HG02938 (cell line): Measurements from ENCODE around the gene ZNF106.

ENCODE experiments used
- ATAC-seq: cut with Tn5 transposase; IDR thresholded peaks from one replicate; pipeline ENCODE4 v1.9.1; 2021; ENCODE audit warnings: mild to moderate bottlenecking, moderate library complexity; ENCODE audit not compliant: unreplicated experiment

ZNF106 gene

DNA sequence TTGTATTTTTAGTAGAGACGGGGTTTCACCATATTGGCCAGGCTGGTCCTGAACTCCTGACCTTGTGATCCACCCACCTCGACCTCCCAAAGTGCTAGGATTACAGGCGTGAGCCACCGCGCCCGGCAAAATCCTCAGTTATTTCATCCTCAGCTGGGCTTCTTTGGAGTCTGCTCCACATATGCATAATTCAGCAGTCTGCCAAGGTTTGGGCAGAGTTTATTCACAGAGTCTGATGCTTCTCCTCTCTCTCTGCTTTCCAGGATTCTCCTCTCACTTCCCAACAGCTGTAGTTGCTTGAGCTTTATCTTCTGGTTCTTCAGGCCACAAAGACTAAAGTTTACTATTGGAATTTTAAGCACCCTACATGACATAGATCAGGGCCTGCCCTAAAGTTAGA, 8.2 kb downstream of the ZNF106 start:
- ATAC-seq, result no peak

DNA sequence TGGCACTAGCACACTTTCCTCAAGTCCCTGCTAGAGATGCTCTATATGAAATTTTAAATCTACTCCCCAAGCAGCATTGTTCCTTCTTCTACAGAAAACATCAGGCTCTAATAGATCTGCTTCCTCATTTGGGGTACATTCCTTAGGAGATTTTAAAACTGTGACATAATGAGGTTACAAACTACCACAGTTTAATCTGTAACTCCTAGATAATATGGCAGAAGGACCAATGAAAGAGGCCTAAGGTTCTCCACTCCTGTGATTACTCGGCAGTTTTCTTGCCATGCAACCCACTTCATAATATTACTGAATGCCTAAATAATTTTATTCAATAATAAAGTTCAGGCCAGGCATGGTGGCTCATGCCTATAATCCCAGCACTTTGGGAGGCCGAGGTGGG, 16.1 kb downstream of the ZNF106 start:
- no peak for ATAC-seq

DNA sequence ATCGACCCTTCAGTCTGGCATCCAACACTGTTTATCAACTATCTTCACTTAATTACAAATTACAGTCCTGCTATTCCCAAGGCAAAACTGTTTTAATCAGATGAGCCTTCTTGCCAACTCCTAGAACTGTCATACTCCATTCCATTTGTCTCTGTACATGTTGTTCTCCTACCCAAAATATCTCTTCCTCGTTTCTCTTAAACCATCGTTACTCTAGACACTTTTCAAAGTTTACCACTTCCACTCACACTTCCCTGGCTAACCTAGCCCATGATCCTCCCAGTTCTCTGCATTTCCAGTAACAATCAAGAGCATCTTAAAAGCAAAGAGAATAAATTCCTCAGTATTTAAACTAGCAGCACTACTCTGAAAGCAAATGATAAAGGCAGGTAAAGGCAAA, 19.9 kb downstream of the ZNF106 start:
- ATAC-seq, result no peak

DNA sequence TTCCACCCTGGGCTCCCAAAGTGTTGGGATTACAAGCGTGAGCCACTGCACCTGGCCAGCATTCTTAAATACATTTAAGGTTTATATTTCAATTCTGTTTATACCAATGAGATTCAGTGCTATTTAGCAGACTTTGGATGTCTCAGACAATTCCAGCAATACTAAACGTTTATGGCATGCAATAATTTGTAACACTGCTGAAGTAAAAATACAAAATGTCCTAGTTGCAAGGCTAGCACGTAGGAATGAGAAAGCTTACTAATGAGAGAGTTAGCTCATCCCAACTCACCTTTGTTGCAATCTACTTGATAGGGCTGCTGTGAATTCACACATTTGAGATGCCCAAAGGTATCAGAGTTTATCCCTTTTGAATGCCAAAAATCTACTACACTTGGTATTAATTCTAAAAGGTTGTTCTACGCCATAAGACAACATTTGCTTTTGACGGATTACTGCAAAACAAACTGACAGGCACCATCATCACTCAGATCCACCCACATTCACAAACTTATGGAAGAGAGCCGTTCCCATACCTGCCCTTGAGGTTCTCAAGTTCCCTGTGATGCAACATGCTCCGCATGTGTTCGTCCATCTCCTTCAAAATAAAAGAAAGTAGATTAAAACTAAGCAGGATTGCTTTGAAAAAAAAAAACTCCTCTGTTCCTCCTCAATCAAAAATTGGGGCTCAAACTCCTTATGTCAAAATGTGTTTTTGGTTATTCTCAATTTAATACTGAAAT, 25.3 kb downstream of the ZNF106 start:
- ATAC-seq, result no peak

DNA sequence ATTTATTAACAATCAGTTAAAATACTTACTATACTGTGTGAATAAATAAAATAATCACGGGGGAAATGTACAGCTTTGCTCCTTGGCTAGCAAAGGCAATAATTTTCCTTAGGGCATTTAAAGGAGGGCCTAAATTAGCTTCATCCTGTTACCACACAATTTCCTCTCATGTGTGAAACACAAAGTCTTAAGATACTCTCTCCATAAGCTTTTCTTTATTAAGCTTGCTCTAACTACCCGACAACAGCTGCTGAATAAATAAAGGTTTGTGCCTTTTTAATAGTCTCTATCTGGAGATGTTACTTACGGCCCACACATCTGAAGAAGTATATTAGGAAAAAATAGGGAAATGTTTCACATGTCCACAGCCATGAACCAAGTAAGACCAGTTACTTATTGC, 29.7 kb downstream of the ZNF106 start:
- no peak for ATAC-seq

DNA sequence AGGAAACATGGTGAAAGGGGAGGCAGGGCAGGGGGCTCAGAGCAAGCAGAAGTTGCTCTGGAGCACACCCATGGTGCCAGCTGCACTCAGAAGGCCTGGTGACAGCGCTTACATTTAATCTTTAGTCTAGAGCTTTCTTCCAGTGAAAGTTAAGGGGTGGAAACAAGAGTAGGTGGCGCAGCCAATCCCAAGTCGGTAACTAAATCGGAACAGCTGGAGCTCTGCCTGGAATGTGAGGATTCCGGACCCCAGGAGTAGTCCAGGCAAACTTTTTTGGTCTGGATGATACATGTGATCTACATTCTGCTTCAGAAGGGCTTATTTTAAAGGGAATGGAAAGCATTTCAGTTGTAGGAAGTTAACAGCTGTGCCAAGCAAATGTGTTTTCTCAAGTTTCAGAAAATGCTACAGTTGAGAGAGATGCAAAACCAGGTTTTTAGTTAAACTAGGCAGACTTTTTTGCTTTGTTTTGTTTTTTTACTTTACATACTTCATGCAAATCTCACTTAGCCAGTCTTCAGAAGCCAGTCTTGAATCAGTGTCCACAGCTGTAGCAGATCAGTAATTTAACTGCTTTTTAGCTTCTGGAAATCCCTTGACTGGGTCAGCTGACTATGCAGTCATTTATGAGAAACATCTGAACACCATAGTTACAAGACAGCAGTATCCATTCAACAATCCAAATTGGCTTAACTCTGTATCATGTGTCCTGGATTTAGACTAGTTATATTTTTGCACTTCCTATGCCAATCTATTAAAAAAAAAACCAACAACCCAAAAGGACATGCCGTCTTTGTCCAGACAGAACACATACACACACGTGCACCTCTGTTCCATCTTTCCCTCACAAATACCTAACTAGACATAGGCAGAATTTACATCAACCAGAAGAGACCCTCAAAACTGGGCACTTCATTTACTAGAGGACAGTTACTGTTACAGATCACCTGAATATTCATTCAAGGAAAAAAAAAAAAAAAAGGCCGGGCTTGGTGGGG, 33.2 kb downstream of the ZNF106 start:
- ATAC-seq, result peak; percentile 77

DNA sequence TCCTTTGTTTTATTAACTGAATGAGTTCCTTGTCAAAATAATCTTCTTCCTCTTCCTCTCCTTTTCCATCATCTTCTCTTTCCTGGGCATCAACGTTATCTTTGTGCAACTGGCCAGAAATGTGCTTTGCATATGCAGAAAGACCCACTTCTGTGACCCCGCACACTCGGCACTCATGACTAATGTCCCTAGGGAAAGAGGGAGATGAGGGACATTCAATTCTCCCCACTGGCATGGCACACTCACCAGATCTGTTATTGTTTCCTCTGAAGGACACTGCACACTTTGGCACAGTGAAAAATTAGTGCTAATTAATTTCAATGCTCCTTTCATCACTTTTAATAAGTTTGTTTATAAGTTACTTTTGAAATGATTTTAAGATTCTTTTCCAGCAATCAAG, 34.0 kb downstream of the ZNF106 start:
- no peak for ATAC-seq

DNA sequence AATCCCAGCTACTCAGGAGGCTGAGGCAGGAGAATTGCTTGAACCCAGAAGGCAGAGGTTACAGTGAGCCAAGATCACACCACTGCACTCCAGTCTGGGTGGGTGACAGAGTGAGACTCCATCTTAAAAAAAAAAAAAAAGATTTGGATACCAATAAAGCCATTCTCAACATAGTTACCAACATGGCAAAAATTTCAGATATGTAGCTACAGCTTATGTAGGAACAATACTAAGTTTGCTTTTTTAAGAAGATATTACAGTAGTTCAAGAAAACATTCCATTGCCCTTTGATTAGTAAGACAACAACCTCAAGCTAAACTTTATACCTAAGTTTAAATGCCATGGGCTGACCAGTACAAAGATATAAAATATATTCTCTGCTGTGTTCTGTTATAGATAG, 34.4 kb downstream of the ZNF106 start:
- no peak for ATAC-seq

DNA sequence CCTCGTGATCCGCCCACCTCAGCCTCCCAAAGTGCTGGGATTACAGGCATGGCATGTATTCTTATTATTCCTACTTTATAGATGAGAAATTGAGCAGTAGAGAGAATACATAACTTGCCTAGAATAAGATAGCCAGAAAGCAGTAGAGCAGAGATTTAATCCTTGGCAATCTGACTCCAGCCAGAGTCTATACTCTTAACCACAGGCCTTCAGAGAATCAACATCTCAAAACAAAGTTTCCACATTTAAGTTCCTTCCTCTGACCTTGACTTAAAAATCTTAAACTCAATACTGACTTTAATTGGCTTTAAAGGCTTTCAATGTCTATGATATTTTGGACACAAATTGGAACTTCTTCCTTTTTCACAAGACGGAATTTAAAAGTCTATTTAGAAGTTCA, 37.1 kb downstream of the ZNF106 start:
- no peak for ATAC-seq

DNA sequence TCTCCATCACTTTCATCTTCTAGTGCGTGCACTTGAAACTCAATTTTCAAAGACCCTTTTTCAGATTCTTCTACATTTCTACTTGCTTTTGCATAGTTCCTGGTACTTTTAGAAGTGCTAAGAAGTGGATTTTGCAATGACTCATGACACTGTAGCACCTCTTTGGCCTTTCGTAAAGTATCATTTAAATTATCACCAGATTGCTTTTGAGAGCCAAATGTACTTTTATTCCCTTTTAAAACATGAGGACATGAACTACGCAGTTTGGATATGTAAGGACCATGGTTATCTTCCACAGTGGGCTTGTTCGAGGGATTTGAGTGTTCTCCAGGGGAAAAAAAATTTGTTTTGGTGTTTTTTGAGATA, 40.5 kb downstream of the ZNF106 start:
- no peak for ATAC-seq

DNA sequence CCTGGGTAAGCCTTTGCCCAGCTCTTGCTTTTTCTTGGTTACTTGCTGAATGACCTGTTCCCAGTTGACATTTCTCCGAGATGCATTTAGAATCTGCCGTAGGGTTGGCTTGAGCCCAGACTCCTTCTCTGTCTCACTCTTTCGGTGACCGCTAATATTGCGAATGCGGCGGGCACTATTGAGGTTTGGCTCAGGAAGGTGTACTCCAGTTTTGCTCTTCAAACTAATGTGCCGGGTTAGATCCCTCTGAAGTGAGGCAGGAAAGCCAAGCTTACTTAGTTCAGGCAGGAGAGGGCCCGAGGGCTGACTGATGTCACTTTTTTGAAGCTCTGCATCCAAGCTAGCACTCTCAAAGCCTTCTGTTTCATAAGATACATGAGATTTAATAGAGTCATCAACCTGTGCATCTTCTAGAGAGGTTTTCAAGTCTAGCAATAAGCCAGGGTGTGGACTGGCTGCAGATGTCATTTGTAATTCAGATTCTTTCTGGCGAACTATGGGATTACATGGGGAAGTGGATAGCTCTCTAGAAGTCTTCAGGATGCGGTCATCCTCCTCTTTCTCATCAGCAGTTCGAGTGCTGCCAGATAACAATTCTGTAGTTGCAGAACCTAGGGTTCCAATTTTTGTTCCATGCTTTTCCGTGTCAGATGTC, 41.0 kb downstream of the ZNF106 start:
- no peak for ATAC-seq

DNA sequence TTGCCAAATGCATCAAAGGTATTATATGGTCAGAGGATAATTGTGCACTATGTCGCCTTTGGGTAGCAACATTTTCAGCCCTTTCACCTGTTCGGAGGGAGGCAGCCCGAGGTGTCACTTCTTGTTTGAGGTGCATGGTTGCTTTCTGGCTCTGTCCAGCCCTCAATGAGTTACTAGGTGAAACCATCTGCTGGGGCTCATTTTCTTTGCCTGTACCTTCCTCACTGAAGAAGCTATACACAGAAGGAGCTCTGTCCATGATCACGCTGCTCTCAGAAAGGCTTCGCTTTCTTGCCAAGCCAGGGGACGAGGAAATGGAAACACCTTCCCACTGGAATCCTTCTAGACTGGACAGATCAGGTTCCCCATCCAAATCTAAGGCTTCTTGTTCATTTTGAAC, 42.7 kb downstream of the ZNF106 start:
- no peak for ATAC-seq

DNA sequence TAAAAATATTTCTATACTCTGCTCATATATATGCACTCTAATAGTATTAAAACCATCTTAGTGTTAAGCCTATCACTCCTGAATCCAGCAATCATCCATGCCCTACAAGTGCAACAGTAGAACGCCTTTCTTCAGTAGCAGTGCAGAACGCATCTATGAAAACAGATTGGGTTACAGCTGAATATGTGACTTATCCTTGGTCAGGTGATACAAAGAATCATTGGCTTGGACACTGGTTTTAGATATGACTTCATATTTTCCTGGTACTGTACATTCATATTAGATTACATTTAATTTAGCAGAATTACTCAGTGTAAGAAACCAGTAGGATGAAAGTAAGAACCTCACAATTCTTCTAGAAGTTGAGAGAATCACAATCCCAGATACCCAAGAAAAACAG, 43.3 kb downstream of the ZNF106 start:
- no peak for ATAC-seq

DNA sequence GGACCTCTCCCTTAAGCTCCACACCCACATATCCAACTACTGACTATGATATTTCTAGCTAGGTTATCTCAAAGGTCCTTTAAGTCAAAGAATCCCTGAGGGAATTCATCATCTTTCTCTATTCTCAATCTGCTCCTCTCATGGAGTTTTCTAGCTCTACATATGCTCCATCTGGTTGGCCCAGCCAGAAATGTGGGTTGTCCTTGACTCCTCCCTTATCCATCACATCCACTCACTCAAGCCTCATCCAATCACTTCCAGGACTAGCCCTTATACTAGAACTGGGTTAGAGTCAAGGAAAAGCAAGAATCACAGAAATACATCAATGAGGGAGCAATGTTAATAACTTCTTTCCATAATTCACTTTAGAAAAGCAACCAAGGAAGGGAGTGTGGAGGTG, 45.4 kb downstream of the ZNF106 start:
- ATAC-seq, result no peak

DNA sequence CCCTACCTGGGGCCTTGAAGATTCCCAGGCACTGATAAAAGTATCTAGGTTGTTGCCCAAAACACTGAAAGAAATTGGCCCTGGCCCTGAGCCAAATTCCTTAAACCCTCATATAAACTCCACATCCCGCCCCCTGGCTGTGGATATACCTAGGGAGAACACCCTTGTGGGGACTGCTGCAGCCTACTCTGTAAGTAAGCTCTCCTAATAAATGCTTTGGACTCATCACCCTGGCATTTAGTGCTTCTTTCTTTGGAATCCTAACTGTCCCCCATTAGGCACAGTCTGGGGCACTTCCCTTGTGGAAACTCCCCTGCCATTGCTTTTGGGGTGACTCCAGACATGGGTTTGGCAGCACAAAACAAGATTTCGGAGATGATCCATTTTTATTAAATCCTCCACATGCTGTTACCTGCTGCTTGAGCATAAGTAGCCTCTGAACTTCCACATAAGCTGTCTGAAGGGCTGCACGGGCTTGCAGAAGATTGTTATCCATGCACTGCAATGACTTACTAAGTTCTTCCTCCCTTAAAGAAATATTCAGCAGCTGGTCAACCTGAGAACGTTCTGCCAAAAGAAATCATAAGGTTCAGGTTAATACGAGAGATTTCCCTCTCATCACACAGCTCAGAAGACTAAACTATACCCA, 46.4 kb downstream of the ZNF106 start:
- no peak for ATAC-seq

DNA sequence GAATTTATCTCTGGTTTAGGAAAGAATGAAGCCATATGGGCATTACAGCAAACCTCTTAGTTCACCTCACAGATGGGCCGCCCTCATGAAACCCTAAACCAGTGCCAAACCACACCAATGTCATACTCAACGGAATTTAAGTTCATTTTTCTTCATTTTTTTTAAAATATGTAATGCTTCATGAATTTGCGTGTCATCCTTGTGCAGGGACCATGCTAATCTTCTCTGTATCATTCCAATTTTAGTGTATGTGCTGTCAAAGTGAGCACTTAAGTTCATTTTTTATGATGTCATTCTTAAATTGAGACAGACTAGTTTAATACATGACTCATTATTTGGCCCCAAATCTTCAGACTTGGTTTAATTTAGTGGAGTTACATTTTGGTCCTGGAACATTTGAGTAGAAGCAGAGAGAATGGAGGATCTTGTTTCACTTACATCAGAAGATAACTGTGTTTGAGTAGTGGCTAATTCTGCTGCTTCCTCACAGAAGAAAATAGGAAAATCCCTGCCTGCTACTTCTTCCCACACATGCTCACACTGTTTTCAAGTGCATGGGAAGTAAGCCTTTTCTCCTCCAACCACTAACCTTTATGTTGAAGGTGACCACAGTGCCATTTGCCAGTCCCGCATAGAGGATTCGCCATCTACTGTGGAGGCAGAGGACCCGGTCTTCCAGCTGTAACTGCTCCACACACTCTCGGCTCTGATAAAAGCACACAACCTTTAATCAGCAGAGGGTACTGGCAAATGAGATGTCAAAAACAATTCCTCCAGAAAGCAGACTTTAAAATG, 63.3 kb downstream of the ZNF106 start:
- ATAC-seq, result no peak

DNA sequence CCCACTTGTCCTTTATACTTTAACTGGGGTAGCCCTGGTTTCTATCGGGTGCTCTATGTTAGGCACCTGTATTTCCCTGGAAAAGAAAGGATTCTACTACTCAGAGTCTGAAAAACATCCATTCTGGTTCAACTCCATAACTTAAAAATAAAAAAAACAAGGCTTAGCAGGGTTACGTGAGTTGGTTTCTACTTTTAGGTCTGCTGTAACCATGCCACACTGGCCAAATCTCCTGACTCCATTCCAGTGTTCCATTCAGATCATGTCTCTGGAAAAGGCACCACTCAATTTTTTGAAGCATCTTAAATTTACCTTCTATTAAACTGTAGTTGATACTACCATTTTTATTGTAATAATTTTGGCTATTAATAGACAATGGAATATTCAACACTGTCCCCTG, 69.6 kb downstream of the ZNF106 start:
- ATAC-seq, result no peak

DNA sequence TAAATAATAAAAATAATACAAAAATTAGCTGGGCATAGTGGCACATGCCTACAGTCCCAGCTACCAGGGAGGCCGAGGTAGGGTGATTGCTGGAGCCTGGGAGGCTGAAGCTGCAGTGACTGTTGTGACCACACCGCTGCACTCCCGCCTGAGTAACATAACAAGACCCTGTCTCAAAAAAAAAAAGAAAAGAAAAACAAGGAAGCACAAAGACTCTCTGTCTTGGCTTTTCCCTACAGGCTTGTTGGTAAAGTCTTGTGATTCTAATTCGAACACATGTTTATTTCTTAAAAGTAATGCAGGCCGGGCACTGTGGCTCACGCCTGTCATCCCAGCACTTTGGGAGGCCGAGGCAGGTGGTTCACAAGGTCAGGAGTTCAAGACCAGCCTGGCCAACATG, 71.6 kb downstream of the ZNF106 start:
- no peak for ATAC-seq

DNA sequence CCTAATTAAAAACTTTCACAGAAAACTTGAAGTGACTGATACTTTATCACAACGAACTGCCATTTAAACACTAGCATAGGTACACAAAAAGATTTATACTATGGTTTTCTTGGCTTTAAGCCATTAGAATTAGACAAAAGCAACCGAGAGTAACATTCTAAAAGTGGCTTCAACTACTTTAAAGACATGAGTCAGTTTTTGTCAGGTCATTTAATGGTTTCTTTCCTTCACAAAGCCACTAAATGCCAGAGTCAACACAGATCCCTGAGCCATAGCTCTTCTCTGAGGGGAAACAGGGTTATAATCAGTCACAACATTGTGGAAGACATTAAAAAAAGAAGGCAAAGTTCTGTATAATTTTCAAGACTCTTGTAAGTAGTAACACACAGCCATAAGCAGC, 77.0 kb downstream of the ZNF106 start:
- ATAC-seq, result no peak

DNA sequence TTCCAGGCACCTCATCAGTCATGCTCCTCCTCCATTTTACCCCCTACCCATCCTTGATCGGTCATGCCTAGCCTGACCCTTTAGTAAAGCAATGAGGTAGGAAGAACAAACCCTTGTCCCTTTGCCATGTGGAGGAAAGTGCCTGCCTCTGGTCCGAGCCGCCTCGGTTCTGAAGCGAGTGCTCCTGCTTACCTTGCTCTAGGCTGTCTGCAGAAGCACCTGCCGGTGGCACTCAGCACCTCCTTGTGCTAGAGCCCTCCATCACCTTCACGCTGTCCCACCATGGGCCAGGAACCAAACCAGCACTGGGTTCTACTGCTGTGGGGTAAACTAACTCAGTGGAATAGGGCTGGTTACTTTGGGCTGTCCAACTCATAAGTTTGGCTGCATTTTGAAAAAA, 79.1 kb downstream of the ZNF106 start:
- no peak for ATAC-seq
